ENCODE measurements around the gene CNNM1.

Gene CNNM1

GRCh38 chr10:99339077-99339476, 9.9 kb downstream of the CNNM1 start:
- no peak for DNase-seq

- DNase-seq = no peak
Observed at GRCh38 chr10:99339563-99340047, 10.4 kb downstream of the CNNM1 start.

- no peak for DNase-seq
Observed at GRCh38 chr10:99340650-99341049, 11.5 kb downstream of the CNNM1 start.

GRCh38 chr10:99341248-99341647, 12.1 kb downstream of the CNNM1 start:
- no peak for DNase-seq

GRCh38 chr10:99341860-99342490, 12.8 kb downstream of the CNNM1 start:
- peak; percentile 22 for DNase-seq

GRCh38 chr10:99343262-99343661, 14.1 kb downstream of the CNNM1 start:
- DNase-seq = no peak

- DNase-seq = no peak
Observed at GRCh38 chr10:99344715-99345114, 15.6 kb downstream of the CNNM1 start.

- no peak for DNase-seq
Observed at GRCh38 chr10:99345350-99345749, 16.2 kb downstream of the CNNM1 start.

GRCh38 chr10:99346247-99346646, 17.1 kb downstream of the CNNM1 start:
- peak; percentile 91 for DNase-seq

- DNase-seq = no peak
Observed at GRCh38 chr10:99347672-99348071, 18.5 kb downstream of the CNNM1 start.

- no peak for DNase-seq
Observed at GRCh38 chr10:99353182-99353581, 24.0 kb downstream of the CNNM1 start.

GRCh38 chr10:99357691-99358090, 28.5 kb downstream of the CNNM1 start:
- DNase-seq = no peak

- DNase-seq = no peak
Observed at GRCh38 chr10:99358101-99358500, 28.9 kb downstream of the CNNM1 start.

GRCh38 chr10:99360934-99361333, 31.8 kb downstream of the CNNM1 start:
- no peak for DNase-seq

- no peak for DNase-seq
Observed at GRCh38 chr10:99364125-99364524, 35.0 kb downstream of the CNNM1 start.

GRCh38 chr10:99365311-99365710, 36.2 kb downstream of the CNNM1 start:
- DNase-seq = no peak

- DNase-seq = no peak
Observed at GRCh38 chr10:99365736-99366135, 36.6 kb downstream of the CNNM1 start.

- DNase-seq = no peak
Observed at GRCh38 chr10:99366666-99367065, 37.5 kb downstream of the CNNM1 start.

GRCh38 chr10:99368646-99369045, 39.5 kb downstream of the CNNM1 start:
- DNase-seq = no peak

- DNase-seq = no peak
Observed at GRCh38 chr10:99369126-99369525, 40.0 kb downstream of the CNNM1 start.

GRCh38 chr10:99369551-99369950, 40.4 kb downstream of the CNNM1 start:
- DNase-seq = no peak

GRCh38 chr10:99370993-99371392, 41.8 kb downstream of the CNNM1 start:
- peak; percentile 42 for DNase-seq

- DNase-seq = no peak
Observed at GRCh38 chr10:99372546-99373271, 43.6 kb downstream of the CNNM1 start.

- no peak for DNase-seq
Observed at GRCh38 chr10:99374526-99374925, 45.4 kb downstream of the CNNM1 start.

GRCh38 chr10:99374972-99375371, 45.8 kb downstream of the CNNM1 start:
- DNase-seq = no peak

All from NCI-H1694 (cell line).